K562 (cell line): ENCODE data around the gene DAW1.

ENCODE experiments used
- JUNB ChIP-seq: fragments of 450-650 bp; formaldehyde crosslinking; conservative IDR thresholded peaks from 2 replicates; pipeline ENCODE4 v1.4.0; 2020; ENCODE audit warnings: mild to moderate bottlenecking
- KHSRP ChIP-seq: fragments of 450-650 bp; IDR thresholded peaks from 2 replicates; pipeline ENCODE4 v1.6.1; 2017
- NFRKB ChIP-seq: fragments of 450-650 bp; IDR thresholded peaks from 2 replicates; pipeline ENCODE4 v1.6.1; 2016; ENCODE audit warnings: low read depth

- TF ChIP-seq KHSRP (no peak), JUNB (CRISPR knock-in tag) (no peak), NFRKB (no peak)
These were observed 589 bp upstream of the DAW1 start for GRCh38 chr2:227870710-227871374.
